KMS-11 (cell line): Measurements from ENCODE around the gene ZNF273.

Source experiments
- H2AFZ ChIP-seq: fragments of 200-600 bp; sonication (generic); 2 replicates; pipeline ENCODE4 v1.6.1; 2016; ENCODE audit warnings: antibody characterized with exemption, mixed run types, low read depth
- H3K27ac ChIP-seq: fragments of 200-600 bp; sonication (generic); 2 replicates; pipeline ENCODE4 v1.6.1; 2016; ENCODE audit warnings: mild to moderate bottlenecking, mixed run types
- H3K27me3 ChIP-seq: fragments of 200-600 bp; sonication (generic); 2 replicates; pipeline ENCODE4 v1.6.1; 2017; ENCODE audit warnings: mild to moderate bottlenecking, low read depth, mixed run types, moderate library complexity; ENCODE audit not compliant: insufficient read depth
- H3K36me3 ChIP-seq: fragments of 200-600 bp; sonication (generic); 2 replicates; pipeline ENCODE4 v1.6.1; 2017; ENCODE audit warnings: mild to moderate bottlenecking, mixed run types; ENCODE audit not compliant: insufficient read depth
- H3K4me1 ChIP-seq: fragments of 200-600 bp; sonication (generic); 2 replicates; pipeline ENCODE4 v1.6.1; 2016; ENCODE audit warnings: mild to moderate bottlenecking, low read depth, mixed run types; ENCODE audit not compliant: poor library complexity, severe bottlenecking
- H3K4me2 ChIP-seq: fragments of 200-600 bp; sonication (generic); 2 replicates; pipeline ENCODE4 v1.7.0; 2016; ENCODE audit warnings: mild to moderate bottlenecking, mixed run types
- H3K4me3 ChIP-seq: fragments of 200-600 bp; sonication (generic); IDR thresholded peaks from 2 replicates; pipeline ENCODE4 v1.6.1; 2017; ENCODE audit warnings: low read depth, low read length, mixed read lengths; ENCODE audit not compliant: insufficient read depth
- H3K79me2 ChIP-seq: fragments of 200-600 bp; sonication (generic); 2 replicates; pipeline ENCODE4 v1.6.1; 2016; ENCODE audit warnings: low read depth, mixed run types; ENCODE audit not compliant: insufficient read depth
- H3K9ac ChIP-seq: fragments of 200-600 bp; sonication (generic); 2 replicates; pipeline ENCODE4 v1.6.1; 2016; ENCODE audit warnings: mild to moderate bottlenecking, mixed run types
- H4K20me1 ChIP-seq: fragments of 200-600 bp; sonication (generic); 2 replicates; pipeline ENCODE4 v1.6.1; 2016; ENCODE audit warnings: mild to moderate bottlenecking, mixed run types; ENCODE audit not compliant: insufficient read depth
- TF ChIP-seq, protein P1 (sequence below): fragments of 200-600 bp; sonication (generic); conservative IDR thresholded peaks from 2 replicates; pipeline ENCODE4 v1.6.1; 2017; ENCODE audit warnings: low read depth, mild to moderate bottlenecking, antibody characterized with exemption, low read length, moderate library complexity, mixed read lengths

ZNF273 gene

DNA sequence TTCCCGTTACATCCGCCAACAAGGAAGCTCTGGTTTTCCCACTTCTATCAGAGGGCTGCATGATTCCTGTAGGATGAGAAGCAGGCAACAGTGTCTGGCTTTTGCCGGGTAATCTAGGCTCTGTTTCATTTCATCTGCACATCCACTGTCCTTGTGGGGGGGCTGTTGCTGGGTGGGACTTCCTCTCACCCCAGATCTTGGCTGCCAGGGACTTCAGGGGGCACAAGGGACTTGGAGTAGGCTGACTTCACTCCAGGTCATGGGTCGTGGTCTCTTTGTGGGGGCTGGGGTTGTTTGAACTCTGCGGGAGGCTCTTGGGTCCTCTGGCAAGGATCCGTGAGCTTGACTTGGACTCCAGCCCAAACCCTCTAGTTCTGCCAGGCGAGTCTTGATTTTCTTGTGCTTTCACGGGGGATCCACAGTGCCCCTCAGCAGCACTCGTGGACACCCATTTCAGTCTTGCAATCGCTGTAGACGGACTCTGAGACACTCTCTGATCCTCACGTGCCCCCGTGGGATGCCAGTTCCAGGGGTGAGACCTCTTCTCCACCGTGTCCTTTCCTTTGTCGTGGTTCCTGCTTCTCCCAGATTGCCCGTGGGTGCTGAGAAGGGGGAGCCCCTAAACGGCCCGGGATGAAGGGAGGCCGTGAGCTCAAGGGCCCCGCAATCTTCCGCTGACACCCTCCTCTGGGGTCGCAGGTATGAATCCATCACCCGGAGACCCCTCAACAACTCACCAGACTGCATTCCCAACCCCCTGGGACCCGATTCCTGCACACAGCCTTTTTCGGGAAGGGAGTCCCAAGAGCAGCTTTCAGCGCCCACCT is 21.4 kb upstream of the ZNF273 start:
- H2AFZ ChIP-seq = no peak overlapping the region
- no peak overlapping the region for H3K27ac ChIP-seq
- H3K27me3 ChIP-seq = no peaks in the 10 kb centered on the region
- no peaks in the 10 kb centered on the region for H3K4me1 ChIP-seq
- H3K4me3 ChIP-seq = no peak overlapping the region
- H3K79me2 ChIP-seq = no peaks in the 10 kb centered on the region
- H3K9ac ChIP-seq = no peak overlapping the region
- no peak overlapping the region for H3K4me2 ChIP-seq
- no peaks in the 10 kb centered on the region for H4K20me1 ChIP-seq
- TF ChIP-seq, protein P1, sequence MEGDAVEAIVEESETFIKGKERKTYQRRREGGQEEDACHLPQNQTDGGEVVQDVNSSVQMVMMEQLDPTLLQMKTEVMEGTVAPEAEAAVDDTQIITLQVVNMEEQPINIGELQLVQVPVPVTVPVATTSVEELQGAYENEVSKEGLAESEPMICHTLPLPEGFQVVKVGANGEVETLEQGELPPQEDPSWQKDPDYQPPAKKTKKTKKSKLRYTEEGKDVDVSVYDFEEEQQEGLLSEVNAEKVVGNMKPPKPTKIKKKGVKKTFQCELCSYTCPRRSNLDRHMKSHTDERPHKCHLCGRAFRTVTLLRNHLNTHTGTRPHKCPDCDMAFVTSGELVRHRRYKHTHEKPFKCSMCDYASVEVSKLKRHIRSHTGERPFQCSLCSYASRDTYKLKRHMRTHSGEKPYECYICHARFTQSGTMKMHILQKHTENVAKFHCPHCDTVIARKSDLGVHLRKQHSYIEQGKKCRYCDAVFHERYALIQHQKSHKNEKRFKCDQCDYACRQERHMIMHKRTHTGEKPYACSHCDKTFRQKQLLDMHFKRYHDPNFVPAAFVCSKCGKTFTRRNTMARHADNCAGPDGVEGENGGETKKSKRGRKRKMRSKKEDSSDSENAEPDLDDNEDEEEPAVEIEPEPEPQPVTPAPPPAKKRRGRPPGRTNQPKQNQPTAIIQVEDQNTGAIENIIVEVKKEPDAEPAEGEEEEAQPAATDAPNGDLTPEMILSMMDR = no peak
- H3K36me3 ChIP-seq = no peaks in the 10 kb centered on the region

DNA sequence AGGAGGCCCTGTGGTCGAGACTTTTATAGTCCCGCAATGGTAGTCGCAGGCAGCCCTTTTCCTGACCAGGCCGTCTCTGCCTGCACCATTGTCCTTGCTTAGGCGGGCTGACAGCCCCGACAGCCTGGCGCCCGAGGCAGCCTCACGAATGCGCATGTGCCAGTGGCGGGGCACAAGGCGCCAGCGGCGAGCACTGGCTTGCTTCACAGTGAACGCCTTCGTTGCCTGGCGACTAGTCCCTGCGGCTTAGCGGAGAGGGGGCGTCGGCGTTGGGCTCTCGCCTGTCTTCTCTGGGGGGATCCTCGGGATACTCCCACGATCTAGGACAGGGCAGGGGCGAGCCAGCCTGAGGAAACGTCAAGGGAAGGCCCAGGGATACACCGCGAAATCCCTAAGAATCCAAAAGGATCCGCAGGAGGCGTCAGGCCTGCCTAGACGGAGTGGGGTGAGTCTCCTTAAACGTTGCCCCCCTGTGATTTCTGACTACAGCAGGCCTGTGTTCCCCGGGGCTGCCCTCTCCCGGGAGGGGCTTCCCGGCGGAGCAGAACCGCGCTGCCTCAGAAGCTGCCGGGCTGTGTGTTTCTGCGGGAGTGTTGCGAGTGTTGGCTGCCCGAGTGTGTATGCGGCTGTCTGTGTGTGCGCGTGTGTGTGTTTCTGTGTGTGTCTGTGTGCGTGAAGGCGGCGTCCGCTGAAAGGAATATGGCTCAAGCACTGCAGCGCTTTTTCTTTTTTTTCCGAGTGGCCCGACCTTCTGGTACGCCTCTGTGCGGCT is 20.5 kb upstream of the ZNF273 start:
- Histone ChIP-seq H3K9ac (no peak overlapping the region), H3K4me3 (no peak overlapping the region)

DNA sequence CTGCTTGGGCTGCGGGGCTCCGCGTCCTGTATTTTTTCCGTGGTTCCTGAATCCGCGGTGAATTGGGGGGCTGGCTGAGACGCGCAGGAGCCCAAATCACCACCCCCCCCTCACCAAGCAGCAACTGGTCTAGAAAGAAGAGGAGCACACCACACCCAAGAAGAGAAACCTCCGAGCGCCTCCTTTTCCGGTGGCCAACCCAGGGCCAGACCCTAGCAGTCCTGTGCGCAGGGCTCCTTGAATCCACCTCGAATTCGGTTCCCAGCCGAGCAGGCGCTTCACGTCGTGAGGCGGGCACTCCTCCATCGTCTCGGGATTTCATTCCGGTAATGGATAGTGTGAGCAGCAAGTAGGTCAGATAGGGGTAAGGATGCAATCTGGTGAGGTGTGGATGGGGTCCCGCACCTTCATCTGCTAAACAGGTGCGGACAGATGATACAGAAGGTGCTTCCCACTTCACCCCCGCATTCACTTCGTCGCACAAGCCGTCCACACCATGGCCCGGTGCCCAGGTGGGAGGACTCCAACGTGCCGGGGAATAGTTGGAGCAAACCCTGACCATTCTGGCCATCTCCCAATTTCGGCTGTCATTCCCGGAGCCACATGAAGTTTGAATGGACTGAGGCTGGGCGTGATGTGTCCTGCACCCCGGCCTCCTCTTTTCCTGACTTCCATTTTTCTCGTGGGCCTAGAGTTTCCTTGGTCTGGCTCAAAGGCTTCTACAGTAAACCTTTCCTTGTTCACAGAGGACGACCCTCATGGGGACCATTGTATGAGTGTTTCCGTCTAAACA is 19.8 kb upstream of the ZNF273 start:
- Histone ChIP-seq H3K9ac (no peak overlapping the region), H3K4me3 (no peak overlapping the region)
- TF ChIP-seq, protein P1 = no peak

More for the DNA sequence above, 20.5 kb upstream of the ZNF273 start:
- Histone ChIP-seq H3K4me1 (no peaks in the 10 kb centered on the region), H2AFZ (no peak overlapping the region), H4K20me1 (no peaks in the 10 kb centered on the region), H3K4me2 (no peak overlapping the region), H3K27ac (no peak overlapping the region), H3K27me3 (no peaks in the 10 kb centered on the region), H3K79me2 (no peaks in the 10 kb centered on the region), H3K36me3 (no peaks in the 10 kb centered on the region)
- TF ChIP-seq, protein P1 = no peak

DNA sequence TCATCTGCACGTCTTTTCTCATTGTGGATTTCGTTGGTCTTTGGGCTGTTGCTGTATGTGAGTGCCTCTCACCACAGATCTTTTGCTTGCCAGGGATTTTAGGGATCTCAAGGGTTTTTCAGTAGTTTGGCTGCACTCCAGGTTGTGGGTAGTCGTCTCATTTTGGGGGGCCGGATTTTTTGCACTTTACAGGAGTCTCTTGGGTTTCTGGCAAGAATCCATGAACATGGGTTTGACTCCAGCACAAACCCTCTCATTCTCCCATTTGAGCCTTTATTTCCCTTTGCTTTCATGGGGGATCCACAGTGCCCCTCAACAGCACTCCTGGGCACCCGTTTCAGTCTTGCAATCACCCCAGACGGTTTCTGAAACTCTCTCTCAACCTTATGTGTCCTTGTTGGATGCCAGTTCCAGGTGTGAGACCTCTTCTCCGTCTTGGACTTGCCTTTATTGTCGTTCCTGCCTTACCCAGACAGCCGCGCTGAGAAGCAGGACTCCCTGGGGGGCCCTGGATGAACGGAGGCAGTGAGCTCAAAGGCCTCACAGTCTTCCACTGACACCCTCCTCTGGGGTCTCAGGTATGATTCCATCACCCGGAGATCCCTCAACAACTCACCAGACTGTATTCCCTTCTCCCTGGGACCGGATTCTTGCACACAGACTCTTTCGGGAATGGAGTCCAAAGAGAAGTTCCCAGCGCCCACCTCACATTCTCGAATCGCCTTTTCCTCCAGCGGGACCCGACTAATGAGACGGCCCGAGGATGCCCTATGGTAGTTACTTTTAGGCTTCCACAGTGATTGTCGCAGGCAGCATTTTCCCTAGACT is 18.8 kb upstream of the ZNF273 start:
- Histone ChIP-seq H3K36me3 (no peaks in the 10 kb centered on the region), H4K20me1 (no peaks in the 10 kb centered on the region), H3K4me3 (no peak overlapping the region), H3K27me3 (no peaks in the 10 kb centered on the region), H3K79me2 (no peaks in the 10 kb centered on the region), H2AFZ (no peak overlapping the region), H3K9ac (no peak overlapping the region), H3K27ac (no peak overlapping the region), H3K4me2 (no peak overlapping the region), H3K4me1 (no peaks in the 10 kb centered on the region)
- TF ChIP-seq, protein P1 = no peak

More for the DNA sequence above, 19.8 kb upstream of the ZNF273 start:
- no peaks in the 10 kb centered on the region for H3K27me3 ChIP-seq
- H3K4me1 ChIP-seq = no peaks in the 10 kb centered on the region
- no peaks in the 10 kb centered on the region for H4K20me1 ChIP-seq
- H3K79me2 ChIP-seq = no peaks in the 10 kb centered on the region
- H3K36me3 ChIP-seq = no peaks in the 10 kb centered on the region
- H2AFZ ChIP-seq = no peak overlapping the region
- no peak overlapping the region for H3K4me2 ChIP-seq
- no peak overlapping the region for H3K27ac ChIP-seq
